ENCODE measurements around the gene RBM46. TPM values are rescaled to one million over a fixed set of nuclear protein-coding genes. Genes with fewer than 3 reads are reported as not detected.

Gene RBM46
- total RNA-seq, 1 experiment from 2014 or later = not detected

GRCh38 chr4:154822775-154823174, 41.7 kb downstream of the RBM46 start:
- no peak for DNase-seq
- Histone ChIP-seq H3K27ac (no peak overlapping the region), H3K27me3 (ENCODE audit: insufficient read depth, low read depth) (no peaks in the 10 kb centered on the region), H3K9me2 (ENCODE audit: insufficient read depth) (no peaks in the 10 kb centered on the region), H3K36me3 (ENCODE audit: low read depth) (no peaks in the 10 kb centered on the region), H3K4me3 (no peak overlapping the region), H3K9me3 (ENCODE audit: insufficient read depth, low read depth) (no peaks in the 10 kb centered on the region), H3F3A (ENCODE audit: insufficient read depth, low read depth) (no peaks in the 10 kb centered on the region), H3K4me2 (no peak overlapping the region), H2AFZ (no peak overlapping the region; the same call in 1 of the 2 replicates), H4K20me1 (ENCODE audit: insufficient read depth) (no peaks in the 10 kb centered on the region), H3K4me1 (replicated peaks; ENCODE audit: insufficient read depth) (no peaks in the 10 kb centered on the region), H3K79me2 (ENCODE audit: low read depth) (no peaks in the 10 kb centered on the region)
- CTCF ChIA-PET = interaction anchor here (0.5 kb wide), 1 partner anchor 16 kb away, joined by 12 read pairs; no protein-coding TSS in a partner anchor
- no TSS peak for BruUV-seq (replicated peaks)
- TF ChIP-seq CTCF (conservative IDR thresholded peaks at IDR 0.05) (no peak), EZH2 (IDR thresholded peaks at IDR 0.05; ENCODE audit: low read depth) (no peak)
- POLR2A ChIA-PET (ENCODE audit: unreplicated experiment) = no interaction called here
- intact Hi-C loops (cut with micrococcal nuclease; ENCODE audit: unreplicated experiment) = no loop called here

- BruUV-seq (replicated peaks) = no TSS peak
- Histone ChIP-seq H3K27ac (no peak overlapping the region), H3K27me3 (ENCODE audit: insufficient read depth, low read depth) (no peaks in the 10 kb centered on the region), H3K9me3 (ENCODE audit: insufficient read depth, low read depth) (no peaks in the 10 kb centered on the region), H3K4me3 (no peak overlapping the region), H3K9me2 (ENCODE audit: insufficient read depth) (no peaks in the 10 kb centered on the region), H3K4me2 (no peak overlapping the region), H2AFZ (no peak overlapping the region), H3K79me2 (ENCODE audit: low read depth) (no peaks in the 10 kb centered on the region), H3F3A (ENCODE audit: insufficient read depth, low read depth) (no peaks in the 10 kb centered on the region), H4K20me1 (ENCODE audit: insufficient read depth) (no peaks in the 10 kb centered on the region), H3K36me3 (ENCODE audit: low read depth) (no peaks in the 10 kb centered on the region), H3K4me1 (replicated peaks; ENCODE audit: insufficient read depth) (no peaks in the 10 kb centered on the region)
- intact Hi-C loops (cut with micrococcal nuclease; ENCODE audit: unreplicated experiment) = no loop called here
- no peak for TF ChIP-seq EZH2 (IDR thresholded peaks at IDR 0.05; ENCODE audit: low read depth)
- no peak for TF ChIP-seq CTCF (conservative IDR thresholded peaks at IDR 0.05)
- DNase-seq = no peak
- ChIA-PET POLR2A (ENCODE audit: unreplicated experiment) (no interaction called here), CTCF (no interaction called here)
Measured at GRCh38 chr4:154836030-154836429, 55.0 kb downstream of the RBM46 start.

DNA sequence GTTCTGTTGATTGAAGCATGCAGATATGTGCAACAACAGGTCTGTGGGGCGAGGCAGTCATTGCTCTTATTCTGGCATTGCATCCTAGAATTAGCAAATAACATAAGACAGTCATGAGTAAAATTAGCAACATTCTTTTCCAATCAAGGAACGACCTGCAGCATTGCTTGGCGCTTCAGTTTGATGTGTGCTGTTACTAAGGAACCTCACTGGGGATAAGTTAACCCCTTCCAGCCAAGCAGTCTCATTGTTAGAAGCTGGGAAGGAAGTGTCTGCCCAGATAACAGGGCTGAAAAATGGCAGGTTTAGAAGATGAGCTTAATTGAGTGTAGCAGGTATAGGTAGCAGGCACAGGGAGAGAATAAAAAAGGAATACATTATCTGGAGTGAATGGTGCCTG, 55.4 kb downstream of the RBM46 start:
- Histone ChIP-seq H3K9me2 (ENCODE audit: insufficient read depth) (no peaks in the 10 kb centered on the region), H3K36me3 (ENCODE audit: low read depth) (no peaks in the 10 kb centered on the region), H3K4me2 (no peak overlapping the region), H3K27ac (no peak overlapping the region), H3K27me3 (ENCODE audit: insufficient read depth, low read depth) (no peaks in the 10 kb centered on the region), H3F3A (ENCODE audit: insufficient read depth, low read depth) (no peaks in the 10 kb centered on the region), H3K4me1 (replicated peaks; ENCODE audit: insufficient read depth) (no peaks in the 10 kb centered on the region), H2AFZ (no peak overlapping the region), H3K9me3 (ENCODE audit: insufficient read depth, low read depth) (no peaks in the 10 kb centered on the region), H4K20me1 (ENCODE audit: insufficient read depth) (no peaks in the 10 kb centered on the region), H3K79me2 (ENCODE audit: low read depth) (no peaks in the 10 kb centered on the region), H3K4me3 (no peak overlapping the region)
- POLR2A ChIA-PET (ENCODE audit: unreplicated experiment) = no interaction called here
- no peak for DNase-seq
- BruUV-seq (replicated peaks) = no TSS peak
- CTCF ChIA-PET = no interaction called here
- intact Hi-C loops (cut with micrococcal nuclease; ENCODE audit: unreplicated experiment) = no loop called here
- TF ChIP-seq CTCF (conservative IDR thresholded peaks at IDR 0.05) (no peak), EZH2 (IDR thresholded peaks at IDR 0.05; ENCODE audit: low read depth) (no peak)
